Uterus (tissue), 2 donors: ENCODE data around the gene PSD.

Experiments
- CTCF ChIP-seq, 4 experiments: fragments of 200-600 bp in 2 of 4; fragments of 450-650 bp in 2 of 4; sonication (generic) in 2 of 4; IDR thresholded peaks; one replicate each; pipeline ENCODE4 v1.5.1; 2016 to 2019; ENCODE audit warnings: antibody characterized with exemption in 4 of 4, mild to moderate bottlenecking in 2 of 4, moderate library complexity in 1 of 4
- POLR2A ChIP-seq, 2 donors: fragments of 450-650 bp; IDR thresholded peaks; one replicate each; pipeline ENCODE4 v1.6.1; 2016; ENCODE audit warnings: antibody characterized with exemption in 2 of 2, mild to moderate bottlenecking in 1 of 2, moderate library complexity in 1 of 2

GRCh38 chr10:102354451-102354850 is 64.1 kb downstream of the PSD start:
- TF ChIP-seq CTCF (IDR thresholded peaks at IDR 0.05) (no peak), POLR2A (IDR thresholded peaks at IDR 0.05) (no peak)
